Smooth muscle cell (in vitro differentiated cells): ENCODE results near the gene PGS1. TPM values are rescaled to one million over a fixed set of nuclear protein-coding genes. Genes with fewer than 3 reads are reported as not detected.
A peak's percentile ranks its signal among the peaks of the same experiment; 100 is the strongest.

ENCODE experiments used
- DNase-seq: peaks from one replicate; lab custom pipeline; 2025; ENCODE audit not compliant: unreplicated experiment; lab: John Stamatoyannopoulos, UW
- H2AFZ ChIP-seq: fragments of 200-600 bp; sonication (generic); 2 replicates; pipeline ENCODE4 v1.6.0; 2016; ENCODE audit warnings: antibody characterized with exemption, low read depth, mild to moderate bottlenecking
- H3F3A ChIP-seq: fragments of 200-600 bp; sonication (generic); 2 replicates; pipeline ENCODE4 v1.6.0; 2017; ENCODE audit warnings: antibody characterized with exemption, low read depth
- H3K27ac ChIP-seq: fragments of 200-600 bp; sonication (generic); 2 replicates; pipeline ENCODE4 v1.5.1; 2016; ENCODE audit warnings: low read depth, mild to moderate bottlenecking
- H3K27me3 ChIP-seq: fragments of 200-600 bp; sonication (generic); 2 replicates; pipeline ENCODE4 v1.6.1; 2016; ENCODE audit warnings: low read depth, mild to moderate bottlenecking
- H3K36me3 ChIP-seq: fragments of 200-600 bp; sonication (generic); 2 replicates; pipeline ENCODE4 v1.5.1; 2016; ENCODE audit warnings: low read depth
- H3K4me1 ChIP-seq: fragments of 200-600 bp; sonication (generic); 2 replicates; pipeline ENCODE4 v1.5.1; 2016; ENCODE audit warnings: low read depth
- H3K4me2 ChIP-seq: fragments of 200-600 bp; sonication (generic); 2 replicates; pipeline ENCODE4 v1.6.0; 2016; ENCODE audit warnings: mild to moderate bottlenecking
- H3K4me3 ChIP-seq: fragments of 200-600 bp; sonication (generic); 2 replicates; pipeline ENCODE4 v1.5.1; 2016; ENCODE audit warnings: mild to moderate bottlenecking
- H3K79me2 ChIP-seq: fragments of 200-600 bp; sonication (generic); 2 replicates; pipeline ENCODE4 v1.6.0; 2016; ENCODE audit warnings: low read depth, mild to moderate bottlenecking
- H3K9ac ChIP-seq: fragments of 200-600 bp; sonication (generic); 2 replicates; pipeline ENCODE4 v1.6.0; 2016; ENCODE audit warnings: low read depth
- H3K9me3 ChIP-seq: fragments of 200-600 bp; sonication (generic); replicated peaks from 2 replicates; pipeline ENCODE4 v1.5.1; 2016; ENCODE audit warnings: low read depth
- H4K20me1 ChIP-seq: fragments of 200-600 bp; sonication (generic); 2 replicates; pipeline ENCODE4 v1.6.0; 2016; ENCODE audit warnings: low read depth
- WGBS: methylation state at CpG from one replicate; pipeline ENCODE4 v1.1.7; 2016; ENCODE audit warnings: low lambda C conversion rate; 5-methylcytosine and 5-hydroxymethylcytosine counted together
- polyA plus RNA-seq: library from polyadenylated mRNA; unstranded; fragments of >200 nt; fragmentation: Nextera tagmentation; extraction: Ambion mirVana; gene quantifications from 2 replicates; pipeline ENCODE4 v1.2.1, GENCODE V29; 2016
- total RNA-seq: library from RNA; depleted of rRNA; stranded (reverse); fragments of >200 nt; gene quantifications from 2 replicates; pipeline ENCODE4 v1.2.3, GENCODE V29; 2014
- TF ChIP-seq, protein P1 (sequence below): fragments of 200-600 bp; sonication (generic); IDR thresholded peaks from 2 replicates; pipeline ENCODE4 v1.5.1; 2017; ENCODE audit warnings: borderline replicate concordance, mild to moderate bottlenecking, antibody characterized with exemption; ENCODE audit not compliant: insufficient read depth, poor library complexity, severe bottlenecking

Gene PGS1
- total and polyA plus RNA-seq, 2 experiments from 2014 or later, result 22.6 to 29.9 TPM

GRCh38 chr17:78338486-78339259 is 39.8 kb upstream of the PGS1 start:
- Histone ChIP-seq H3F3A (peaks cover 8% of the 10 kb centered on the region), H2AFZ (no peak overlapping the region), H3K27ac (no peak overlapping the region), H3K9ac (no peak overlapping the region), H3K4me1 (peaks cover 20% of the 10 kb centered on the region), H3K4me2 (no peak overlapping the region), H3K27me3 (no peaks in the 10 kb centered on the region), H3K9me3 (no peaks in the 10 kb centered on the region), H3K79me2 (no peaks in the 10 kb centered on the region), H3K4me3 (no peak overlapping the region), H4K20me1 (no peaks in the 10 kb centered on the region), H3K36me3 (no peaks in the 10 kb centered on the region)
- 87% methylated on average over 11 of the region's 11 CpGs for WGBS
- TF ChIP-seq, protein P1, sequence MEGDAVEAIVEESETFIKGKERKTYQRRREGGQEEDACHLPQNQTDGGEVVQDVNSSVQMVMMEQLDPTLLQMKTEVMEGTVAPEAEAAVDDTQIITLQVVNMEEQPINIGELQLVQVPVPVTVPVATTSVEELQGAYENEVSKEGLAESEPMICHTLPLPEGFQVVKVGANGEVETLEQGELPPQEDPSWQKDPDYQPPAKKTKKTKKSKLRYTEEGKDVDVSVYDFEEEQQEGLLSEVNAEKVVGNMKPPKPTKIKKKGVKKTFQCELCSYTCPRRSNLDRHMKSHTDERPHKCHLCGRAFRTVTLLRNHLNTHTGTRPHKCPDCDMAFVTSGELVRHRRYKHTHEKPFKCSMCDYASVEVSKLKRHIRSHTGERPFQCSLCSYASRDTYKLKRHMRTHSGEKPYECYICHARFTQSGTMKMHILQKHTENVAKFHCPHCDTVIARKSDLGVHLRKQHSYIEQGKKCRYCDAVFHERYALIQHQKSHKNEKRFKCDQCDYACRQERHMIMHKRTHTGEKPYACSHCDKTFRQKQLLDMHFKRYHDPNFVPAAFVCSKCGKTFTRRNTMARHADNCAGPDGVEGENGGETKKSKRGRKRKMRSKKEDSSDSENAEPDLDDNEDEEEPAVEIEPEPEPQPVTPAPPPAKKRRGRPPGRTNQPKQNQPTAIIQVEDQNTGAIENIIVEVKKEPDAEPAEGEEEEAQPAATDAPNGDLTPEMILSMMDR, result no peak
- no peak for DNase-seq

DNA sequence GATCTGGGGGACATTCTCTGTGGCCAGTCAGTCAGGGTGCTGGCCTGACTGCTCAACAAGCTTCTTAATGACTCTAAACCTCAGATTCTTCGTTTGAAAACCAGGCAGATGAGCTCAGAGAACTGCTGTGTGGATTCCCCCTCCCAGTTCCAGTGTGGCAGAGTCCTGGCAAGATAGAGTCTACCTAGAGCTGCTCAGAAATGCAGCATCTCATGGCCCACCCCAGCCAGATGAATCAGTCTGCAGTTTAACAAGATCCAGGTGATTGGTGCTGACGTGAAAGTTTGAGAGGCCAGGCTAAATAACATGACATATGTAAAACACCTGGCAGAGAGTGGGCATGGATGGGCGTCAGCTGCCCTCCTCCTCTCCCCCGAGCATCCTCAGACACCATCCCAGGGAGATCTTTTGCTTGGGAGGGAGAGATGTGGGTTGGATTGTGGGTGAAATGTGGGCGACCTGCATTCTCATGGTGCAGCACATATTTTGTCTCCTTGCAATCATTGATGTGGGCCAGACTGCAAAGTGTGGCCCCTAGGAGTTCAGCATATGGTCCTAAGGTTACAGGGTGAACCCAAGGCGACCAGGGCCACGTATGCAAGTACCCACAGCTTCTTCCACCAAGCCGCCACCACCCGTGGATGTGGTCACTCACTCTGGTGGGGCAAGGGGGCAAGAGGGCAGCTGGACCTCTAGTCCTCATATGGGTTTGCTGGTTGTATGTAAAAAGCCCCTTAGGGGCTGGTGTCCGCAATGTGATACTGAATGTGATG is 38.1 kb upstream of the PGS1 start:
- H3K36me3 ChIP-seq, result no peaks in the 10 kb centered on the region
- H3K27me3 ChIP-seq, result no peaks in the 10 kb centered on the region
- peaks cover 8% of the 10 kb centered on the region for H3F3A ChIP-seq
- H3K4me2 ChIP-seq, result no peak overlapping the region
- no peak overlapping the region for H3K9ac ChIP-seq
- 87% methylated on average over 10 of the region's 10 CpGs for WGBS
- H3K27ac ChIP-seq, result peak overlapping the region; percentile 16
- DNase-seq, result no peak
- H3K4me1 ChIP-seq, result peaks cover 13% of the 10 kb centered on the region
- H2AFZ ChIP-seq, result no peak overlapping the region
- H3K9me3 ChIP-seq, result no peaks in the 10 kb centered on the region
- TF ChIP-seq, protein P1, result no peak
- no peak overlapping the region for H3K4me3 ChIP-seq
- H4K20me1 ChIP-seq, result no peaks in the 10 kb centered on the region
- no peaks in the 10 kb centered on the region for H3K79me2 ChIP-seq

DNA sequence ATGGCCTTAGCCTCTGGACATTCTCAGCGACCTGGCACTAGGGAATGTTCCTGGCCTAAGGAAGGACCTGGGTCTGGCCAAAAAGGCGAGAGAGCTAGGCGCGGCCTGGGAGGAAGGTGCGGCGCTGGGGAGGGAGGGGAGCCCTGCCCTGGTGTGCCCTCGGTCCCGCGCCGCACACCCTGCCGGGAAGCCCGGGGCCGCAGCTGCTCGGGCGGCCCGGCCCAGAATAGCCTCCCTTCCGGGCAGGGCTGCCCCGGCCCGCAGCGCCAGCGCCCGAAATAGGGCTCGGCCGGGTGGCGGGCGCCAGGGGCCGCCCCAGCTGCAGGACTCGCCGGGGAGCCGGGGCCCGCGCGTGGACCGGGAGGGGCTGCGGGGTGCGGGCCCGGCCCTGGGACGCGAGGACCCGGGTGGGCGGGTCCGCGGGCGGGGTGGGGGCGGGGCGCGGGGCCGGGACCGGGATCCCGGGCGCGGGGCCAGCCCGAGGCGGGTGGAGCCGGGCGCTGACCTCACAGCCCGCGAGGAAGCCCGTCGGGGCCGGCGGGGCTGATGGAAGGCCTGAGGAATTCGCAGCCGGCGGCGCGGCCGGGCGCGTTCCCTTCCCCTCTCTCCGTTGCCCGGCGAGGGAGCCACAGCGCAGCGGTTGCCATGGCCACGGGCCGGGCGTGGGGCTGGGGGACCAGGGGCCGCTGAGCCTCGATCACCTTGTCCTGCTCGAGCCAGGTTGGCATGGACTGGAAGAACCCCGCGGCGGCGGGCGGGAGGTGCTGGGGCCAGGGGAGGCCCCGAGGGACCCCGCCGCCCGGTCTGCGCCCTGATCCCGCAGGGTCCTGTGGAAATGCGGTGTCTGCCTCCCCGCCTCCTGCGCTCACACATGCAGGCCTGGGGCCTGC is 36.6 kb upstream of the PGS1 start:
- no peaks in the 10 kb centered on the region for H4K20me1 ChIP-seq
- DNase-seq, result peak; percentile 42
- peak overlapping the region; percentile 97 for H3K27ac ChIP-seq
- no peak overlapping the region for H2AFZ ChIP-seq
- H3F3A ChIP-seq, result peaks cover 8% of the 10 kb centered on the region
- H3K27me3 ChIP-seq, result no peaks in the 10 kb centered on the region
- no peaks in the 10 kb centered on the region for H3K36me3 ChIP-seq
- H3K9ac ChIP-seq, result peak overlapping the region; percentile 88
- TF ChIP-seq, protein P1, result no peak
- peak overlapping the region; percentile 47 for H3K4me3 ChIP-seq
- H3K79me2 ChIP-seq, result no peaks in the 10 kb centered on the region
- H3K9me3 ChIP-seq, result no peaks in the 10 kb centered on the region
- 15% methylated on average over 38 of the region's 95 CpGs for WGBS
- H3K4me1 ChIP-seq, result peaks cover 13% of the 10 kb centered on the region
- peak overlapping the region; percentile 89 for H3K4me2 ChIP-seq
